ENCODE measurements around the gene ANTXRL.

GRCh38 chr10:46294641-46295220 is 7.9 kb downstream of the ANTXRL start:
- no peak for TF ChIP-seq CTCF (IDR thresholded peaks at IDR 0.05; ENCODE audit: poor library complexity)
- no peak for TF ChIP-seq EZH2phosphoT487 (IDR thresholded peaks at IDR 0.05; ENCODE audit: low read depth, severe bottlenecking, unreplicated experiment)
